DLD1 (cell line): Measurements from ENCODE around the gene LILRB3.

Source experiments
- in situ Hi-C: cut with HindIII; loops from 2 replicates; pipeline ENCODE4 v1.10.0; 2017; ENCODE audit warnings: low sequenced_read_pairs

LILRB3 gene

GRCh38 chr19:54169149-54169740 is 53.6 kb downstream of the LILRB3 start:
- in situ Hi-C loops, result no loop called here

GRCh38 chr19:54168174-54168917 is 54.5 kb downstream of the LILRB3 start:
- in situ Hi-C loops, result no loop called here
